Neural progenitor cell (in vitro differentiated cells): Measurements from ENCODE around the gene AIP. TPM values are rescaled to one million over a fixed set of nuclear protein-coding genes. Genes with fewer than 3 reads are reported as not detected.

Experiments used
- DNase-seq: peaks from one replicate; pipeline ENCODE4 v3.0.0-alpha.2; 2016; ENCODE audit warnings: low spot score
- H2AFZ ChIP-seq: fragments of 200-600 bp; sonication (generic); replicated peaks from 2 replicates; pipeline ENCODE4 v1.6.1; 2016; ENCODE audit warnings: antibody characterized with exemption
- H3F3A ChIP-seq: fragments of 200-600 bp; sonication (generic); 2 replicates; pipeline ENCODE4 v1.6.1; 2016; ENCODE audit warnings: antibody characterized with exemption, low read depth
- H3K27ac ChIP-seq: fragments of 200-600 bp; sonication (generic); 2 replicates; pipeline ENCODE4 v1.5.1; 2016; ENCODE audit warnings: mild to moderate bottlenecking
- H3K27me3 ChIP-seq: fragments of 200-600 bp; sonication (generic); 2 replicates; pipeline ENCODE4 v1.6.1; 2016; ENCODE audit warnings: mild to moderate bottlenecking, moderate library complexity
- H3K36me3 ChIP-seq: fragments of 200-600 bp; sonication (generic); 2 replicates; pipeline ENCODE4 v1.5.1; 2016
- H3K4me1 ChIP-seq: fragments of 200-600 bp; sonication (generic); 2 replicates; pipeline ENCODE4 v1.6.1; 2016; ENCODE audit warnings: mixed run types
- H3K4me2 ChIP-seq: fragments of 200-600 bp; sonication (generic); 2 replicates; pipeline ENCODE4 v1.6.1; 2016
- H3K4me3 ChIP-seq: fragments of 200-600 bp; sonication (generic); 2 replicates; pipeline ENCODE4 v1.5.1; 2016
- H3K79me2 ChIP-seq: fragments of 200-600 bp; sonication (generic); 2 replicates; pipeline ENCODE4 v1.6.1; 2016; ENCODE audit warnings: low read depth
- H3K9ac ChIP-seq: fragments of 200-600 bp; sonication (generic); 2 replicates; pipeline ENCODE4 v1.6.1; 2016
- H3K9me3 ChIP-seq: fragments of 200-600 bp; sonication (generic); 2 replicates; pipeline ENCODE4 v1.5.1; 2016; ENCODE audit warnings: low read depth
- H4K20me1 ChIP-seq: fragments of 200-600 bp; sonication (generic); 2 replicates; pipeline ENCODE4 v1.6.1; 2016; ENCODE audit warnings: low read depth
- H3K27ac Mint-ChIP-seq: 3 replicates; pipeline ENCODE4 v1.8.0; 2021; ENCODE audit warnings: mixed read lengths
- H3K27me3 Mint-ChIP-seq: 2 replicates; pipeline ENCODE4 v1.8.0; 2022; ENCODE audit warnings: low read depth, mild to moderate bottlenecking, inconsistent platforms, moderate library complexity, mixed read lengths; ENCODE audit not compliant: insufficient read depth
- H3K36me3 Mint-ChIP-seq: 3 replicates; pipeline ENCODE4 v1.8.0; 2021; ENCODE audit warnings: mixed read lengths
- H3K4me1 Mint-ChIP-seq: 3 replicates; pipeline ENCODE4 v1.8.0; 2021; ENCODE audit warnings: mixed read lengths
- H3K4me3 Mint-ChIP-seq: 3 replicates; pipeline ENCODE4 v1.8.0; 2021; ENCODE audit warnings: mild to moderate bottlenecking, moderate library complexity, mixed read lengths
- H3K9me3 Mint-ChIP-seq: 3 replicates; pipeline ENCODE4 v1.8.0; 2020; ENCODE audit warnings: mixed read lengths
- CTCF ChIP-seq: fragments of 200-600 bp; sonication (generic); IDR thresholded peaks from 2 replicates; pipeline ENCODE4 v1.5.1; 2017; ENCODE audit warnings: antibody characterized with exemption, mild to moderate bottlenecking
- EZH2 ChIP-seq: fragments of 200-600 bp; sonication (generic); IDR thresholded peaks from 2 replicates; pipeline ENCODE4 v1.6.1; 2017; ENCODE audit warnings: antibody characterized with exemption, mild to moderate bottlenecking, moderate library complexity
- EZH2phosphoT487 ChIP-seq: fragments of 200-600 bp; sonication (generic); IDR thresholded peaks from 2 replicates; pipeline ENCODE4 v1.6.1; 2017; ENCODE audit warnings: antibody characterized with exemption
- total RNA-seq: library from RNA; depleted of rRNA; stranded (reverse); fragments of >200 nt; gene quantifications from 2 replicates; pipeline ENCODE4 v1.2.3, GENCODE V29; 2015; ENCODE audit warnings: low replicate concordance

Gene AIP
- total RNA-seq, 1 donor from 2014 or later, result 20.3 TPM

- no peak for DNase-seq
- Histone ChIP-seq H3K9me3 (peaks cover 12% of the 10 kb centered on the region), H3K27me3 (no peaks in the 10 kb centered on the region), H3K4me3 (no peak overlapping the region), H3K9ac (no peak overlapping the region), H3K27ac (no peak overlapping the region), H4K20me1 (no peaks in the 10 kb centered on the region), H3K4me1 (no peaks in the 10 kb centered on the region), H3K36me3 (no peaks in the 10 kb centered on the region), H3F3A (no peaks in the 10 kb centered on the region), H2AFZ (no peak overlapping the region), H3K4me2 (no peak overlapping the region), H3K79me2 (no peaks in the 10 kb centered on the region)
- H3K27me3 Mint-ChIP-seq, result peaks cover 11% of the 10 kb centered on the region
- H3K36me3 Mint-ChIP-seq, result no peaks in the 10 kb centered on the region
- TF ChIP-seq CTCF, result no peak
- no peak for TF ChIP-seq EZH2phosphoT487
- no peak for TF ChIP-seq EZH2
- H3K4me3 Mint-ChIP-seq, result no peak overlapping the region
- no peak overlapping the region for H3K27ac Mint-ChIP-seq
- peaks cover 4% of the 10 kb centered on the region for H3K4me1 Mint-ChIP-seq
- H3K9me3 Mint-ChIP-seq, result peaks cover 27% of the 10 kb centered on the region
These were observed 47.4 kb downstream of the AIP start for GRCh38 chr11:67530282-67530592.

- Mint-ChIP-seq H3K27me3 (peaks cover 11% of the 10 kb centered on the region), H3K36me3 (no peaks in the 10 kb centered on the region)
- H3K4me2 ChIP-seq, result no peak overlapping the region
These were observed 50.1 kb downstream of the AIP start for GRCh38 chr11:67532889-67533288.

GRCh38 chr11:67534070-67534679, 51.3 kb downstream of the AIP start:
- Histone ChIP-seq H3K4me2 (no peak overlapping the region), H2AFZ (no peak overlapping the region), H3K27me3 (no peaks in the 10 kb centered on the region), H3K9ac (no peak overlapping the region), H3K27ac (no peak overlapping the region), H3K4me1 (no peaks in the 10 kb centered on the region), H3F3A (no peaks in the 10 kb centered on the region), H3K79me2 (no peaks in the 10 kb centered on the region), H4K20me1 (no peaks in the 10 kb centered on the region), H3K4me3 (no peak overlapping the region), H3K9me3 (peaks cover 19% of the 10 kb centered on the region), H3K36me3 (no peaks in the 10 kb centered on the region)
- Mint-ChIP-seq H3K9me3 (peaks cover 29% of the 10 kb centered on the region), H3K27me3 (peaks cover 6% of the 10 kb centered on the region), H3K36me3 (no peaks in the 10 kb centered on the region), H3K4me3 (no peak overlapping the region), H3K27ac (no peak overlapping the region), H3K4me1 (no peaks in the 10 kb centered on the region)
- TF ChIP-seq CTCF (no peak), EZH2phosphoT487 (no peak), EZH2 (no peak)
- peak; percentile 40 for DNase-seq

More at GRCh38 chr11:67532889-67533288, 50.1 kb downstream of the AIP start:
- Histone ChIP-seq H3K9me3 (peaks cover 19% of the 10 kb centered on the region), H3K36me3 (no peaks in the 10 kb centered on the region), H3F3A (no peaks in the 10 kb centered on the region), H3K27ac (no peak overlapping the region), H3K4me1 (no peaks in the 10 kb centered on the region), H2AFZ (no peak overlapping the region), H4K20me1 (no peaks in the 10 kb centered on the region), H3K79me2 (no peaks in the 10 kb centered on the region), H3K27me3 (no peaks in the 10 kb centered on the region), H3K9ac (no peak overlapping the region), H3K4me3 (no peak overlapping the region)
- H3K27ac Mint-ChIP-seq, result no peak overlapping the region
- TF ChIP-seq EZH2phosphoT487 (no peak), CTCF (no peak), EZH2 (no peak)
- peak overlapping the region; percentile 6 for H3K4me3 Mint-ChIP-seq
- H3K4me1 Mint-ChIP-seq, result no peaks in the 10 kb centered on the region
- peaks cover 29% of the 10 kb centered on the region for H3K9me3 Mint-ChIP-seq
- no peak for DNase-seq
